ENCODE data around the gene SFXN4. TPM values are rescaled to one million over a fixed set of nuclear protein-coding genes. Genes with fewer than 3 reads are reported as not detected.

SFXN4 gene
- polyA plus RNA-seq, 3 donors = 32.5 to 48.8 (median 36.7) TPM

Other genes starting within 250 kb of the SFXN4 start
- 1 to 10 TPM; 2.5 to 4.4 (median 3.1) TPM for gene NANOS1, start 136.0 kb downstream of the SFXN4 start, polyA plus RNA-seq (ENCODE audit: insufficient read length in 3 of 3)
- 100 to 1,000 TPM; 184 to 206 (median 188) TPM for gene EIF3A, start 84.9 kb downstream of the SFXN4 start, polyA plus RNA-seq (ENCODE audit: insufficient read length in 3 of 3)
- gene DENND10, start 61.6 kb downstream of the SFXN4 start, polyA plus RNA-seq (ENCODE audit: insufficient read length in 3 of 3) = 10 to 100 TPM; 50.2 to 60.6 (median 53.5) TPM
- 100 to 1,000 TPM; 257 to 264 (median 261) TPM for gene PRDX3, start 13.1 kb upstream of the SFXN4 start, polyA plus RNA-seq (ENCODE audit: insufficient read length in 3 of 3)
- 10 to 100 TPM; 17.1 to 18.6 (median 17.7) TPM for gene GRK5, start 41.9 kb upstream of the SFXN4 start, polyA plus RNA-seq (ENCODE audit: insufficient read length in 3 of 3)

All from renal pelvis (tissue), 3 donors.